Uterus (tissue), 2 donors: ENCODE data around the gene MUC2.

ENCODE experiments used
- CTCF ChIP-seq, 4 experiments: fragments of 200-600 bp in 2 of 4; fragments of 450-650 bp in 2 of 4; sonication (generic) in 2 of 4; IDR thresholded peaks; one replicate each; pipeline ENCODE4 v1.5.1; 2016 to 2019; ENCODE audit warnings: antibody characterized with exemption in 4 of 4, mild to moderate bottlenecking in 2 of 4, moderate library complexity in 1 of 4
- POLR2A ChIP-seq, 2 donors: fragments of 450-650 bp; IDR thresholded peaks; one replicate each; pipeline ENCODE4 v1.6.1; 2016; ENCODE audit warnings: antibody characterized with exemption in 2 of 2, mild to moderate bottlenecking in 1 of 2, moderate library complexity in 1 of 2

- no peak for TF ChIP-seq POLR2A (IDR thresholded peaks at IDR 0.05)
- no peak for TF ChIP-seq CTCF (IDR thresholded peaks at IDR 0.05)
Measured at GRCh38 chr11:1084561-1085439, 10.1 kb downstream of the MUC2 start.
